NCI-H510A treated with DMSO at 0.1 percent for 48 hours (cell line): Measurements from ENCODE around the gene THSD4.

Source experiments
- DNase-seq: peaks from one replicate; lab custom pipeline; 2025; lab: John Stamatoyannopoulos, UW

Gene THSD4

GRCh38 chr15:71752604-71753289 is 637.5 kb downstream of the THSD4 start:
- peak; percentile 61 for DNase-seq

- DNase-seq: no peak
These were observed 638.1 kb downstream of the THSD4 start for GRCh38 chr15:71753346-71753745.

GRCh38 chr15:71754660-71755059 is 639.4 kb downstream of the THSD4 start:
- DNase-seq: no peak

DNA sequence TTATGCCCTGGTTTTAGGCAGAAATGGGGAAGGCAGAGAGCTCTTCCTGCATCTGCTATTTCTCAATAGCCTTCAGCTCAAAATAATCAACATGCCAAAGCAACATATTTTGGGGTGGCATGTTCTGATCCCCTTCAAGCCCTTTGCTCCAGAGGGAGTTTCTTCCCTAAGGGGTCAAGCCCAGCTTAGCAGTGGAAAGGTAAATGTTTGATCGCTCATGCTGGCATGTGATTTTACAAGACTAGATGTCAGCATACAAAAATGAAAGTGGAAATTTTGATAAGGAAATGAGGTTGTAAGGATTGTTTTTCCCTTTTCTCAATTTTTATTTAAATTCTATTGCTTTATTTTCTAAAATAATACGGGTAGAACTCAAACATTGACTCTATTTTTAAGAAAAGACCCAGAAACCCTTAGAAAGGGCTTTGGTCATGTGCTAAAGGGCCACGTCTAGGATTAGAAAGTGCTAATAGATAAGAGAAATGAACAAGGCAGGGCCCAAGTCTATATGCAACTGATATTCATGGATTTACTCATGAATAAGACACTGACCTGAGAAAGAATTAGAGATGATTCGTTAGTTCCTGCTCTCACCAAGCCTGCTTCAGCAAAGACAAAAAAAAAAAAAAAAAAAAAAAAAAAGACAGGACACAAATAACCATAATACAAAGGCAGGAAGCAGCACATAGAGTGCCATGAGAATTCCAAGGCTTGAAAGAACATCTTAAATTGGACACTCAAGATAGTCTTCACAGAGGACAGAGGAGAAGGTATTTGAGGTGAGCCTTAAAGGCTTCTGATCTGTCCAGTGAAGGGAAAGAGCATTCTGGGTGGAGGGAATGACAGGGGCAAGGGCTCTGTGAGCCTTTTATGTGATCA is 640.1 kb downstream of the THSD4 start:
- DNase-seq: no peak

DNA sequence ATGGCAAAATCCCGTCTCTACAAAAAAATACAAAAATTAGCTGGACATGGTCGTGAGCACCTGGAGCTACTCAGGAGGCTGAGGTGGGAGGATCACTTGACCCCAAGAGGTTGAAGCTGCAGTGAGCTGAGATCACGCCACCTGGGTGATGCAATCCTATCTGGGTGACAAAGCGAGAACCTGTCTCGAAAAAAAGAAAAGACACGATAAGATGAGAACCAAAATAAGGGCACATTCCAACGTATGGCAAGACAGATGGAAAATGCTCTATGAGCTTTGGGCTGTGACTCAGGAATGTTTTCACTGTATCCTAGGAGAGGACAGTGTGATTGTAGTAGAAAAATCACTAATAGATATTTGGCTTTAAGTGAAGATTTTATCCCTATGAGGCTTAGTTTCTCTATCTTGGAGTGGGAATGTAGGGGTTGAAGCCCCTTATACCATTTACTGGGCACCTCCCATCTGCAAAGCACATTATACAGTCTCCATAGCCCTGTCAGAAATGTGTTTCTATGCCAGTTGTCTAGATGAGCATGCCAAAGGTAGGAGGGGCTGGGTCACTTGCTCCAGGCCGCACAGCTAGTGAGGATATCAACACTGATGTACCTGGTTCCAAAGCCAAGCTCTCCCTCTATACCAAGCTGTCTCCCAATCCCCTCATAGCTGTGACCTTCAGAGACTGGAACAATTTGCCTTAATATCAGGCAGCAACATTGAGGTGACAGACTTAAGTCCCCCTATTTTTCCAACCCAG is 641.5 kb downstream of the THSD4 start:
- DNase-seq: no peak

- DNase-seq: no peak
These were observed 642.7 kb downstream of the THSD4 start for GRCh38 chr15:71757741-71758530.

DNA sequence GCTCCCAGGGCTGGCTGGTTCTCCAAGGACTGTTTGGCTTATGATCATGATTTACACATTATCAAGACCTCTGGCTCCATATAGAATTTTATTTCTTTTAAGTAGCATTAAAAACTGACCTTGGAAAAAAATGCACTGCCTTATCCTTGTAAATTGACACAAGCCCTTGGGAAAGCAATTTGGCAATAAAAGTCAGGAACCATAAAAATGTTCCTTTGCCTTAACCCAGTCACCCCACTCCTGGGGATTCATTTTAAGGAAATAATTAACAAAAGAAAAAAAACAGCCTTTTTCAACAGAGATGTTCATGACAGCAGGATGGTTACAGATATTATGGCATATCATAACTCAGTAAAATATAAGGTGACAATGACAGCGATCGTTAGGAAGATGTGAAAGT is 643.4 kb downstream of the THSD4 start:
- no peak for DNase-seq

- no peak for DNase-seq
These were observed 645.6 kb downstream of the THSD4 start for GRCh38 chr15:71760852-71761251.

DNA sequence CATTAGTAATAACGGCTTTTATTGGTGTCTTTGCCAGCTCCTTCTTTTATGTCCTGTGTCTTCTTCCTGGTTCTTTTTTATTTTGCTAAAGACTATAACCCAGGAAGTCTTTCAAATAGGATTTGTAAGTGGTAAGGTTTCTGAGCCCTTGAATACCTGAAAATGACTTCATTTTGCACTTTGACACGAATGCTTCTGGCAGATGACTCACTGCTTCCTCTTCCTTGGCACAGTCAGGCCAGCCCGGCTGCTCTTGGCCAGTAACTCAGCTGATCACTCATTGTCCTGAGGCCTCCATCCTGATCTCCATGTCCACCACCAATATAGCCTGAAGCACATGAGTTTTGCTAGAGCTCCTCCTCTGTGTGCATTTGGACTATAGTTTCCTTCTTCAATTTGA is 646.4 kb downstream of the THSD4 start:
- no peak for DNase-seq

GRCh38 chr15:71768184-71768583 is 652.9 kb downstream of the THSD4 start:
- DNase-seq: no peak

DNA sequence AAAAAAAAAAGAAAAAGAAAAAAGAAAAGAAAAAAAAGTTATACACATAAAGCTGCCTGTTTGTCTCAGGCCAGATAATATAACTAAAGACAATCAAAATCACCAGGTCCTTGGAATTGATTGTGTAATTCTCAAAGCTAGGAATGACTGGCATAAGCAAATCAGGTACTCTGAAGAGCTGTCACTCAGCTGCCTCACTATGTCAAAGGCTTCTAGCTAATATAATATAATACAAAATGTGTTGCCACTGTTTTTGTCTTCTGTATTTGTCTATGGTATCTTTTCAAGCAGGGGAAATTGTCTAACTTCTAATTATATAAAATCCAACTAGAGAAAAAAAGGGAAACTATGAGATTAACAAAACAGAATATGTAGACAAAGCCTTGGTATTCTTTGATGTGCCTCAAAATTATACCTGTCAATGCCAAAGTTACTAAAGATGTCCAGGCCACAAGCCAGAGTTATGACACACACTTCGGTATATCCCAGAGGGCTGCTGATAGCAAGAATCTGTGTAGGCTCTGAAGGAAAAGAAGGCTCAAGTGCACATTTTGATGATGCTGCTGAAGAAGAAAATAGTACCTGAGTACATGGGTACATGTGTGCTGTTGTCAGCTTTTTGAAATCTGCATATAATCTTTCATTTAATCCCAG is 658.1 kb downstream of the THSD4 start:
- DNase-seq: no peak

- DNase-seq: no peak
These were observed 660.6 kb downstream of the THSD4 start for GRCh38 chr15:71775856-71776255.

DNA sequence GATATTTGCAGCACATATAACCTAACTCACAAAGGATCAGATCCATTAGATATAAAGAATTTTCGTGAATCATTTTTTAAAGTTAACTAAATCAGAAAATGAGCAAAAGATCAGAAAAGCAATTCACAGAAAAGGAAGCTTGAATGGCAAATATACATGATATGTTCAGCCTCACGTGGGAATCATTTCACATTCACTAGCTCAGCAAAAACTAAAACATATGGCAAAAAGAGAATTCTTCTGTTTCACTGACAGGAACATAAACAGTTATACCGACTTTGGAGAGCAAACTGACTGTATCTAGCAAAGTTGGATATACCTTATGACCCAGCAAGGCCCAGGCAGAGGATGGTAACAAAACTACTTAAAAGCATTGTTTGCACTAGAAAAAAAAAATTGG is 661.0 kb downstream of the THSD4 start:
- DNase-seq: no peak

GRCh38 chr15:71777216-71777943 is 662.1 kb downstream of the THSD4 start:
- no peak for DNase-seq

DNA sequence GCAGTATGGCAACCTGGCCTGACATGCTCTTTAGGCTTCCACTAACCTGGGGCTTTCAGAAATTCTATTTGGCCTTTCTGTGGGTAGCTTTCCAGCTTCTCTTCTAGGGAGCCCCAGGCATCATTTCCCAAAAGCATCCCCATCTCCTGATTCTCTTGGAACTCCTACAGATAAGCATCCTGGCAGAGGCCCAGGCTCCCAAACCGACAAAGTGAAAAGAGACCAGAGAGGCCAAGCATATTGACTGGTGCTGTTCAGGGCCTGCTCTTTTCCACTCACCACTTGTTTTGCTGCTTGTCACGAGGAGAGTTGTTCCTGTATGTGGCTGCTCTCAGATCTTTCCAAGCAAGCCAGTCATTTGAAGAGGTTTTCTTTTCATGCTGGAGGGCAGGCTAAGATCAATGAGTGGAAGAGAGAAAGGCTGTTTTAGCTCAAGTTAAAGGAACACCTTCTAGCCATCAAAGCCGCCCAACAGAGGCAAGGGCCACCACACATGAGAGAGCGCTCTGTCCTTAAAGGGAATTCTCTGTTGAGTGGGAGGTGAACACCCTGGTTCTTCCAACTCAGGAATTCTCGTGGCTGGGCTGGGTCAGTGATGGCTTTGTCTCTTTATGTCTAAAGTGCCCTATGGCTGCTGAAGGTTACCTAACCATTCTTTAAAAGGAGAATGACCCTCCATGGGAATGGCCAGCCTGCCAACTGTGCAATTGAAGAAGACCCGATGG is 664.0 kb downstream of the THSD4 start:
- DNase-seq: no peak

DNA sequence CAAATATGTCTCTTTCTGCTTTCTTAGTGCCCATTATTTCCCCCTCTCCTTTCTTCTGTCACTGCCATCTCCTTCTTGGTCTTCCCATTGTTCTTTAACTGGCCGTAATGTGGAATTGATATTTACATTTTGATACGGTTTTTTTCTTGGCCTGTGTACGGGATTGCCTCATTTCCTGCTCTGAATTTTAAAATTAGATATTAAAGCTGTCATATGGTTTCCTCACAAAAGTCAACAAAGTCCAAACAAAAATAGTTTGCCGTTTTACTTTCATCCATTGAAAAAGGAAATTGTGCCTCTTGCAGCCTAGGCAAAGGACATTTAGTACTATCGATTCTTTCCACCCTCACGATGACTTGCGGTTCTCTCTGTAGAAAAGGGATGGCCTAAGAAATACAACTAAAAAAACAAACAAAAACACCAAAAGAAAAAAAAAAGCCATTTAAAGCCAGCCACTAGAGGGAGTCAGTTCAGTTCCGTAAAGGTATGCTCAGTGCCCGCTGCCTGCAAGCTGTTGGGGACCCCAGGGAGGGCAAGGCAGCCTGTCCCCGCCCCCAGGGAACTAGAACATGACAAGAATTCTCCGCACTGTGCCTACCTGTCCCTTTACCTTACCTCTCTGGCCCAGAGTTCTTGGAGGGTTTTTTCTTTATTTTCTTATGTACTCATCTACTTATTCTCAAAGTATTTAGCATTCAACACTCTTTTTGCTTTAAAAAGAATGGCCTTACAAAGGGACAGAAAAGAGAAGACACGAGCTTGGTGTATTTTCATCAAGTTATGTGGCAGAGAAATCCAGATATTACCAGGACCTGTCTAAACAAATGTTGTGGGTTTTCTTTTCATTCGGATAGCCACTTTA is 665.1 kb downstream of the THSD4 start:
- DNase-seq: no peak

DNA sequence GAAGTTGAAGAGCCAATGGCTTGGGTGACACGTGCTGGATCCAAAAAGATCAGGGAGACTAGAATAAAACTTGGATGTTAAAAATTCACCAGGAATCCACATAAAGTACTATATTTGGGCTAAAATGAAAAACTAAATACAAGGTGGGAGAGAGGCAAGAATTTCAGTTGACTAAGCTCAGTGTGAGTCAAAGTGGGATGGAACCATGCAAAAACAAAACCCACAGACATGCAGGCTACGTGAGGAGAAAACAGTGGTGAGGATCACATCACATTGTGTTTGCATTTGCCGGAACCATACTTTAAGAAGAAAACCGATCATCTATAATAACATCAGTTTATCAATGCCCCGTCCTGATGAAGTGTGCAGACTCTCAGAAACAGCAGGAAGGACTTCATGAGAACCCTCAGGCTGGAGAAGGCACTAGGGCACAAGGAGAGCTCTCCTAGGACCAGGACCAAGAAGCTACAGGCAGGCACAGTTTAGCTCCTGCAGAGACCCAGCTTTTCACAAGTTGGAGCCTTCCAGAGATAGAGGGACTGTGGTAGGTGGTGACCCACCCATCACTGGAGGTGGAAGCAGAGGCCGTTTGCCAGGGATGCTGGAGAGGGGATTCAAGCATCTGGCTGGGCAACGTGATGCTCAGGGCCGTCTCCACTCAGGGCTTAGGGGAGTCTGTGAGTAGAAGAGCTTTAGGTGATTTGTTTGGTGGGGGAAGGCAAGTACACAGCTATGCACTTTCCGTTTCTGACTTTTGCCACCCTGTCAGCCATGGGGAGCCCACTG is 666.1 kb downstream of the THSD4 start:
- no peak for DNase-seq

DNA sequence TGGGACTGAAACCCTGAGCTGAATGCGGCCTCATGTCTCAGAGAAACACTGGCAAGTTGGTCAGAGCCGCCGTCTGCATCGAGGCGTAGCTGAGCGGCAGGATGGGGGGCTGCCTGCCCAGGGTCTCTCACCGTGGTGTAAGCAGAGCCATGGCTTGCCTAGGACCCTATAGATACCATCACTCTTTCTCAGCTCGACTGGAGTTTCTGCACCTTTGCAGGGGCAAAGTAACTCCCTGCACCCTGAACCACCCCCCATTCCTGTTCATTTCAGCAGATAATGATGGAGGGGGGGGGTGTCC is 666.6 kb downstream of the THSD4 start:
- DNase-seq: no peak
